NB4 (cell line): ENCODE data around the gene C1QTNF6.
A peak's percentile ranks its signal among the peaks of the same experiment; 100 is the strongest.

Experiments
- DNase-seq: peaks from one replicate; pipeline ENCODE4 v3.0.0; 2010; ENCODE audit warnings: low read depth
- H3K4me3 ChIP-seq: one replicate; pipeline ENCODE4 v1.5.1; 2011; ENCODE audit warnings: mild to moderate bottlenecking, low read depth, low read length, moderate library complexity
- MYC ChIP-seq: IDR thresholded peaks from 2 replicates; pipeline ENCODE4 v1.6.1; 2011; ENCODE audit warnings: low read depth, low read length
- POLR2A ChIP-seq: IDR thresholded peaks from 2 replicates; pipeline ENCODE4 v1.6.1; 2011; ENCODE audit warnings: mild to moderate bottlenecking; ENCODE audit not compliant: insufficient read length; ENCODE audit errors: extremely low read depth
- TF ChIP-seq, protein P1 (sequence below): IDR thresholded peaks from 2 replicates; pipeline ENCODE4 v1.6.1; 2011; ENCODE audit warnings: low read depth, low read length
- TF ChIP-seq, protein P2 (sequence below): IDR thresholded peaks from one replicate; pipeline ENCODE4 v1.5.1; 2012; ENCODE audit warnings: low read depth, low read length

C1QTNF6 gene

DNA sequence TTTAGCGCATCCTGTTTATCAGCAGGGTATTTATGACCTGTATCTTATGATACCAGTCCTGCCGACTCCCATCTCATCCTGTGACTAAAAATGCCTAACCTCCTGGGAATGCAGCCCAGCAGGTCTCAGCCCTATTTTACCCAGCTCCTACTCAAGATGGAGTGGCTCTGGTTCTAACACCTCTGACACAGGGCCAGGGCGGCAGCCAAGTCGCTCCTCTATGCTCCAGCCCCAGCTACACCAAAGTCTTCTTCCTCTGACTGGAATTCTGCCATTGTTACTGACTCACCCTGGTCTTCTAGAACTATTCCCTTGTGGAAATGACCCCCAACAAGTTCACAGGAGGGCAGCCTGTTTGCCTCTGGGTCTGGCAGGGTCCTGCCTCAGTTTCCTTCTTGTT is 7.9 kb upstream of the C1QTNF6 start:
- no peak overlapping the region for H3K4me3 ChIP-seq
- no peak for TF ChIP-seq POLR2A
- no peak for TF ChIP-seq MYC
- TF ChIP-seq, protein P1, sequence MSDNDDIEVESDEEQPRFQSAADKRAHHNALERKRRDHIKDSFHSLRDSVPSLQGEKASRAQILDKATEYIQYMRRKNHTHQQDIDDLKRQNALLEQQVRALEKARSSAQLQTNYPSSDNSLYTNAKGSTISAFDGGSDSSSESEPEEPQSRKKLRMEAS, result no peak
- TF ChIP-seq, protein P2, sequence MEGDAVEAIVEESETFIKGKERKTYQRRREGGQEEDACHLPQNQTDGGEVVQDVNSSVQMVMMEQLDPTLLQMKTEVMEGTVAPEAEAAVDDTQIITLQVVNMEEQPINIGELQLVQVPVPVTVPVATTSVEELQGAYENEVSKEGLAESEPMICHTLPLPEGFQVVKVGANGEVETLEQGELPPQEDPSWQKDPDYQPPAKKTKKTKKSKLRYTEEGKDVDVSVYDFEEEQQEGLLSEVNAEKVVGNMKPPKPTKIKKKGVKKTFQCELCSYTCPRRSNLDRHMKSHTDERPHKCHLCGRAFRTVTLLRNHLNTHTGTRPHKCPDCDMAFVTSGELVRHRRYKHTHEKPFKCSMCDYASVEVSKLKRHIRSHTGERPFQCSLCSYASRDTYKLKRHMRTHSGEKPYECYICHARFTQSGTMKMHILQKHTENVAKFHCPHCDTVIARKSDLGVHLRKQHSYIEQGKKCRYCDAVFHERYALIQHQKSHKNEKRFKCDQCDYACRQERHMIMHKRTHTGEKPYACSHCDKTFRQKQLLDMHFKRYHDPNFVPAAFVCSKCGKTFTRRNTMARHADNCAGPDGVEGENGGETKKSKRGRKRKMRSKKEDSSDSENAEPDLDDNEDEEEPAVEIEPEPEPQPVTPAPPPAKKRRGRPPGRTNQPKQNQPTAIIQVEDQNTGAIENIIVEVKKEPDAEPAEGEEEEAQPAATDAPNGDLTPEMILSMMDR, result no peak
- DNase-seq, result no peak

DNA sequence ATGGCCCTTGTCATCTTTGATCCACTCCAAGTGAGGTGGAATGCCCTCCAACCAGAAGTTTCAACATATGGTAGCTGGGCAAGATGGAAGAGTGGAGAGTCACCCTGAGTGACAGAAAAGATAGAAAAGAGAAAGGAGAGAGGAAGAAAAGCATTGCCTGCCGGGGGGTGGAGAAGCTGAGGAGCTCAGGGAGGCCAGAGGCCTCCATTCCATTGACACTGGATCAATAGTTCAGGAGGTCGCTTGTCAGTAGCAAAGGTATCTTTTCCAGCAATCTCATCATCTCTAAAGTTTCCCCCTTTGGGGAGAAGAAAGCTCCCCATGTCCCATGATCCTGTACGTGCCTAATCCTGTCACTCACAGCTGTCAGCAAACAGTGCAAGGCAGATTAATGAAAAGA is 6.7 kb upstream of the C1QTNF6 start:
- DNase-seq, result no peak
- TF ChIP-seq, protein P2, result no peak
- TF ChIP-seq, protein P1, result no peak
- TF ChIP-seq MYC, result no peak
- no peak overlapping the region for H3K4me3 ChIP-seq

GRCh38 chr22:37193629-37194191 is 5.7 kb upstream of the C1QTNF6 start:
- no peak overlapping the region for H3K4me3 ChIP-seq
- peak; percentile 84 for DNase-seq
- TF ChIP-seq, protein P1, result no peak
- TF ChIP-seq MYC (no peak), POLR2A (no peak)
- TF ChIP-seq, protein P2, result no peak

- no peak overlapping the region for H3K4me3 ChIP-seq
- DNase-seq, result no peak
- TF ChIP-seq, protein P1, result no peak
- no peak for TF ChIP-seq POLR2A
- TF ChIP-seq, protein P2, result no peak
- TF ChIP-seq MYC, result no peak
Observed at GRCh38 chr22:37192741-37193140, 4.7 kb upstream of the C1QTNF6 start.

- TF ChIP-seq, protein P1, result no peak
- TF ChIP-seq, protein P2, result no peak
- no peak for TF ChIP-seq POLR2A
- no peak for TF ChIP-seq MYC
- H3K4me3 ChIP-seq, result no peak overlapping the region
- no peak for DNase-seq
Observed at GRCh38 chr22:37192204-37192603, 4.2 kb upstream of the C1QTNF6 start.

DNA sequence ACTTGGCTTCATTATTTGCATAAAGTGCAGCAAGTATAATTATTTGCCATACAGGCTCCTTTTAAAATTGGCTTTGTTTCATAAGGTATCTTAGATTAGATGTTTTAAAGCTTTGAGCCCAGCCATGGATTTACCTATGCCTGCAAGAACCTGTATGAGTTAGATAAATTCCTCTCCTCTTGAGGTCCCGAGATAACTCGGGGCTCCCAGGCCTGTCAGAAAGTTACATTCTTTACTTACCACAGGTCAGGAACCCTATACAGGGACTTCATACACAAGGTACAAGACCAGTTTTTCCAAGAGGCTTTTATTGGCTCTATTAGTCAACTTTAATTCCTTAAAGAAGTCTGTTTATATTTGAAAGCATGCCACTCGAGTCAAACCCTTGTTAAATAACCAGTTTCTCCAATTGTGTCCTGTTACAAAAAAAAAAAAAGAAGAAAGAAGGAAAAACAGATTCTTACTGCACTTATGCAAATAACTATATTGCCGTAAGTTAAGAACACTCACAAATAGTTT is 2.3 kb upstream of the C1QTNF6 start:
- H3K4me3 ChIP-seq, result no peak overlapping the region
- DNase-seq, result no peak
- TF ChIP-seq, protein P1, result no peak
- TF ChIP-seq, protein P2, result no peak
- TF ChIP-seq POLR2A (no peak), MYC (no peak)
